ENCODE data around the gene TMC7.
"Not testable (repeated sequence)": the region's sequence is repeated elsewhere in the genome, so short reads cannot be mapped to it uniquely, and the experiment has no call there.

The TMC7 gene

GRCh38 chr16:18975109-18975508 is 8.6 kb upstream of the TMC7 start:
- ChIA-PET CTCF (interaction anchor here (2.1 to 3.8 kb wide), 2 partner anchors 9 to 96 kb away, joined by 7 to 19 read pairs; partner anchors contain the start of gene TMC7), POLR2A (interaction anchor here (1.1 kb wide), 1 partner anchor 174 kb away, joined by 3 read pairs; the partner anchor contains the start of gene ARL6IP1)
- DNase-seq (ENCODE audit: low read depth, low spot score) = no peak
- no peak for TF ChIP-seq CTCF (IDR thresholded peaks at IDR 0.05; ENCODE audit: insufficient read depth, low read length, missing control alignments)
- no peak overlapping the region for H3K4me3 ChIP-seq (ENCODE audit: low read depth, low read length)

- ChIA-PET POLR2A (no interaction called here), CTCF (interaction anchor here (2.6 to 6.5 kb wide), 3 partner anchors 11 to 92 kb away, joined by 7 to 106 read pairs (median 53); no protein-coding TSS in a partner anchor)
- DNase-seq (ENCODE audit: low read depth, low spot score) = no peak
Observed at GRCh38 chr16:18979936-18980335, 3.8 kb upstream of the TMC7 start.

GRCh38 chr16:18984435-18985005 is 786 bp downstream of the TMC7 start:
- no peak for TF ChIP-seq CTCF (IDR thresholded peaks at IDR 0.05; ENCODE audit: insufficient read depth, low read length, missing control alignments)
- no peak for DNase-seq (ENCODE audit: low read depth, low spot score)
- peak overlapping the region; percentile 60 for H3K4me3 ChIP-seq (ENCODE audit: low read depth, low read length)
- CTCF ChIA-PET = interaction anchor here (1.0 to 6.5 kb wide), 14 partner anchors 10 to 160 kb away, joined by 3 to 106 read pairs (median 5); partner anchors contain the start of gene COQ7
- POLR2A ChIA-PET = no interaction called here

More at GRCh38 chr16:18979936-18980335, 3.8 kb upstream of the TMC7 start:
- H3K4me3 ChIP-seq (ENCODE audit: low read depth, low read length) = no peak overlapping the region
- no peak for TF ChIP-seq CTCF (IDR thresholded peaks at IDR 0.05; ENCODE audit: insufficient read depth, low read length, missing control alignments)

- POLR2A ChIA-PET; H3K4me3 ChIP-seq (ENCODE audit: low read depth, low read length); DNase-seq (ENCODE audit: low read depth, low spot score): not testable (repeated sequence)
- CTCF ChIA-PET = interaction anchor here (1.0 to 6.5 kb wide), 7 partner anchors 10 to 100 kb away, joined by 3 to 106 read pairs (median 19); partner anchors contain the start of gene COQ7
Observed at GRCh38 chr16:18985256-18985655, 1.5 kb downstream of the TMC7 start.

- CTCF ChIA-PET; POLR2A ChIA-PET; DNase-seq (ENCODE audit: low read depth, low spot score); H3K4me3 ChIP-seq (ENCODE audit: low read depth, low read length): not testable (repeated sequence)
Observed at GRCh38 chr16:18991731-18992130, 8.0 kb downstream of the TMC7 start.

- CTCF ChIA-PET; H3K4me3 ChIP-seq (ENCODE audit: low read depth, low read length); DNase-seq (ENCODE audit: low read depth, low spot score); POLR2A ChIA-PET: not testable (repeated sequence)
Observed at GRCh38 chr16:18993531-18993930, 9.8 kb downstream of the TMC7 start.

- DNase-seq (ENCODE audit: low read depth, low spot score); CTCF ChIA-PET; H3K4me3 ChIP-seq (ENCODE audit: low read depth, low read length); POLR2A ChIA-PET: not testable (repeated sequence)
Observed at GRCh38 chr16:18994181-18994580, 10.4 kb downstream of the TMC7 start.

GRCh38 chr16:18995406-18995805 is 11.7 kb downstream of the TMC7 start:
- DNase-seq (ENCODE audit: low read depth, low spot score); H3K4me3 ChIP-seq (ENCODE audit: low read depth, low read length); POLR2A ChIA-PET; CTCF ChIA-PET: not testable (repeated sequence)

- DNase-seq (ENCODE audit: low read depth, low spot score); POLR2A ChIA-PET; H3K4me3 ChIP-seq (ENCODE audit: low read depth, low read length): not testable (repeated sequence)
- CTCF ChIA-PET = interaction anchor here (3.1 kb wide), 1 partner anchor 12 kb away, joined by 11 read pairs; the partner anchor contains the start of gene TMC7
Observed at GRCh38 chr16:18996536-18996935, 12.8 kb downstream of the TMC7 start.

GRCh38 chr16:18997001-18997400 is 13.3 kb downstream of the TMC7 start:
- DNase-seq (ENCODE audit: low read depth, low spot score); POLR2A ChIA-PET; H3K4me3 ChIP-seq (ENCODE audit: low read depth, low read length): not testable (repeated sequence)
- CTCF ChIA-PET = interaction anchor here (3.1 kb wide), 1 partner anchor 13 kb away, joined by 11 read pairs; the partner anchor contains the start of gene TMC7

Data from AG04449 (cell line).